ENCODE data around the gene SLC12A3.
"Not testable (repeated sequence)": the region's sequence is repeated elsewhere in the genome, so short reads cannot be mapped to it uniquely, and the experiment has no call there.

Gene SLC12A3

GRCh38 chr16:56923481-56924091, 58.6 kb downstream of the SLC12A3 start:
- no peak for DNase-seq

GRCh38 chr16:56927471-56927870, 62.5 kb downstream of the SLC12A3 start:
- DNase-seq: no peak

DNA sequence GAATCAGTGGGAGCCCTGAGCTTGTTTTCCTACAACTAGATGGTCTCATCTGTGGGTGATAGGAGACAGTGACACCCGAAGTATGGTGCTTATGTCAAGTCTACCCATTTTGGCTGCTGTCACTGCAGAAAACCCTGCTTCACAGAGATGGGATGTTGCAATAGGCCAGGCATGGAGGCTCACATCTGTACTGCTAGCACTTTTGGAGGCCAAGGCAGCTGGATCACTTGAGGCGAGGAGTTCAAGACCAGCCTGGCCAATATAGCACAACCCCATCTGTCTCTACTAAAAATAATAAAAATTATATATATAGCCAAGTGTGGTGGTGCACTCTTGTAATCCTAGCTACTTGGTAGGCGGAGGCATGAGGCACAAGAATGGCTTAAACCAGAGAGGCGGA, 64.6 kb downstream of the SLC12A3 start:
- DNase-seq: no peak

- no peak for DNase-seq
Observed at GRCh38 chr16:56930486-56931270, 65.7 kb downstream of the SLC12A3 start.

DNA sequence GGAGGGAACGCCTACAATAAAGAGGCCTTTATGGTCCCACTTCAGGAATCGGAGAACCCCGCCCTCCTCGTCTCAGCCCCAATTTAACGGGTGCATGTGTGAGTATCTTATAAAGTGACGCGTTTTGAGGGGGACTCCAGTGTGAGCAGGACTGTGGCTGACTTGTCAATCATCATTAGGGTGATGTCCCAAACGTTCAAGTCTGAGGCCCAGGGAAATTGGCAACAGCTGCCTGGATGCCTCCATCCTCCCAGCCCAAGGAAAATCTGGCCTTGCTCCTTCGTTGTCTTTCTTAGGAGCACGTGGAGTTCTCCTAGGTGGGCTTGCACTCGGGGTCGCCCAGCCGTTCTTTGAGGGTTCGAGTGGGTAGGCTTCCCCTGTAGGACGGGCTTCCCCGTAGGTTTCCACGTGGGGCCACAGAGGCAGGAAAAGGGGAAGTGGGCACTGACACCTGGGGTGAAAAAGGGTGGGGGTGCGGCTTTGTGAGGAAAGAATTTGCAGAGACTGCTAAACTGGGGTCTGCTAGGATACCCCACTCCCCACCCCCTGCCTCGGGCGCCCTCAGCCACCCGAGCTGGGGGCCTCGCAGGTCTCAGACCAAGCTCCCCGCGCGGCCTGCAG, 66.4 kb downstream of the SLC12A3 start:
- no peak for DNase-seq

DNA sequence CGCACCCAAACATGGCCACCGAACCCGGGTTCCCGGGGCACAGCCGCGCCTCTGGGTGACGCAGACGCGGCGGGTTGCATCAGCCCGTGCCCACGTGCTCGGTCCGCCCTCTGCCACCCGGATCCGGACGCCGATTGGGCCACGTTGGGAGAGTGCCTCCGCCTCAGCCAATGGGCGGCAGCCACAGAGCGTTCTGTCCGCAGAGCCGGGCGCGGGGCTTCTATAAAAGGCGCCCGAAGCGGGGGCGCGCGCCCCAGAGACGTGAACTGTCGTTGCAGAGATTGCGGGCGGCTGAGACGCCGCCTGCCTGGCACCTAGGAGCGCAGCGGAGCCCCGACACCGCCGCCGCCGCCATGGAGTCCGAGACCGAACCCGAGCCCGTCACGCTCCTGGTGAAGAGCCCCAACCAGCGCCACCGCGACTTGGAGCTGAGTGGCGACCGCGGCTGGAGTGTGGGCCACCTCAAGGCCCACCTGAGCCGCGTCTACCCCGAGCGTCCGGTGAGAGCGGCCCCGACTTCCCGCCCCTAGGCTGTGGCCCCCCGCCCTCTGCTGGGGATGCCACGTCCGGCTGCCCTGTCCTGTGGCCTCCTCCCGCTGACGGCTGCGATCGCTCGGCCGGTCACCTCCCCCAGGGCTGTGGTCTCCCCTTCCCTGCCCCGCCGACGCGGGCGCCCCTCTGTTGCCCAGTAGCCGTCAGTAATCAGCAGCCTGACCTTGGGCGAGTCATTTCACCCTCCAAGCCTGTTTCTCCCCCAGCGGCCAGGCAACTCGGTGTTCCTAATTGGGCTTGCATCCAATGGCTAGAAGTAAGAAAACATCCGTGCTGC, 67.1 kb downstream of the SLC12A3 start, which contains the start of gene HERPUD1:
Gene HERPUD1 (plus strand): TSS at position 251 of the 829 bp plus-strand sequence. CDS start 103 bp downstream, at position 354.
- DNase-seq: peak; percentile 98

DNA sequence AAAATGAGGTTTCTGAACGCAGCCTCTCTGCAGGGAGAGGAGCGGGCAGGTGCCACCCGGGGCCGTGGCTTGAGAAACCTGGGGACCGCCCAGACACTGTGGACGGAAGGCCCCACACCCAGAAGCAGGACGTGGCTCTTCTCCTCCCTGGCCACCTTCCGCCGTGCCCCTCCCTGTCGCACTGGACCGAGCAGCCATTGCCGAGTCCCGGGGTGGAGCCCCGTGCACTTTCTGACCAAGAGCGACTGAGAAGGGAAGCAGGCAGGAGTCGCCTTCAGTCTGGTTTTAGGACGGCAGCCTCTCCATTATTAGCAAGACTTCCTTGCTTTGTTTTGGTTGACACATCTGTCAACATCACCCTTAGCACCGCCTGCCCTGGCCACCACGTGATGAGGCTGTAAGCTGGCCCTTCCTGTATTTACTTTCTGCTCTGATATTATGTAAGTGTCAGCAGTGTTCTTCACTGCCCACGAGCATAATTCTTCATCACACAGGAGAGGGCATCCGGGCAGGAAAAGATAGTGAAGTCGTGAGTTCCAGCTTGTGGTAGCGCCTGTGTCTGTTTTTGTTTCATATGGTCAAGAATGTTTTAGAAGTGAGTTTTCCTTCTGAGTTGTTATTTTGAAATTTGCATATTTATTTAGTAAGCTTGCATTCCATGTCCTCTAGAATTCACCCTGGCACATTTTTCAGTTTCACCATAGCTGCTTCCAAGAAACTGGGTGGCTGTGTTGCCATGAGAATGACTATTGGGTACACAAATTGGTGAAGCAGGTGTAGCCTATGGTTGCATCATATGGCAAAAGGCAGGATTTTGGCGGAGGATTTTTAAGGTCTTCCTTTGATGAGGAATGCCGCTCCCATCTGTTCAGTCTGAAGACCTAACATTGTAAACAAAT, 68.0 kb downstream of the SLC12A3 start:
- DNase-seq: peak; percentile 22

DNA sequence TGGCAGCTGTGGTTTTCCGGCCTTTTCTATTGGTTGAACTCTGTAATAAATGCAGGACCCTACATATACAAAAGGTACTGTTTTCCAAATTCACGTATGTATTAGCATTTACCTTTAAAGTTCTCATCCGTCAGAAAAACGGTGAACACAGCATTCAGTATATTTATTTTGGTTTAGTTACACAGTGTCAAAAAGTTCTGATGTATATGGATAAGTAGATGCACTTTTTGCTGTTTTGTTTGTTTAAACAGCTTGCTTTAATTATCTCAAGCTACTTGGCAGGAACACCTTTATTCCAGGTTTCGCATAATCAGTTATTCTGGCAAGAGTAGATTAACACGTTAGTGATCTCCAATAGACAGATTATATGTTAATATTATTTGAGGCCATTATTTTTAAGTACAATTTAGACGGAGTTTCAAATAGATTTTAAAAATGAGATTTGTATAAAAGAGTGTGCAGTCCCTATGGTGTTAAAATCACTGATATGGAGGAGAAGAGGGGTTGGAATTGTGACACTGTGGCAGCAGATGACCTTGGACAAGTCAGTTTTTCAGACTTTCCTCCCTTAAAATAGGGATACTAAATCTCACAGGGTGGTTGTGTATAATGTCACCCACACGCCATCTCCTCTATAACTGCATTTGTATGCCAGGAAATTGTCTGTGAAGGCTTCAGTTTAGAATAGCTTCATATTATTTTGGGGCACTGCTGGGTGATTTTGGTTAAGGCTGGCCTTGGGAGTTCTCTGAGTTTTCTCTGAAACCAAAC, 69.0 kb downstream of the SLC12A3 start:
- no peak for DNase-seq

- not testable (repeated sequence) for DNase-seq
Observed at GRCh38 chr16:56934599-56935145, 69.7 kb downstream of the SLC12A3 start.

GRCh38 chr16:56935201-56935600, 70.2 kb downstream of the SLC12A3 start:
- no peak for DNase-seq

DNA sequence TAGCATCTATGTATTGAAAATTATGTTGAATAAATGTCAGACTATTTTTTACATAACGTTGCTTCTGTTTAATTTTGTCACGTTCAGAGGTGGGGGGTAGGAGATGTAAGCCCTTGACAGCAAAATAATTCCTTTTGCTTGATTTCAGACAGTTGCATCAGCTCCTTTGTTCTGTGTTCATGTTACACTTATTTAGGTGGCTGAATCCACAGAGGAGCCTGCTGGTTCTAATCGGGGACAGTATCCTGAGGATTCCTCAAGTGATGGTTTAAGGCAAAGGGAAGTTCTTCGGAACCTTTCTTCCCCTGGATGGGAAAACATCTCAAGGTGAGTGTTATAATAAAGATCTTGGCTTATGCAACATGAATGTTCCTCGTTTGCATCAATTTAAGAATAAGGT, 71.5 kb downstream of the SLC12A3 start:
- DNase-seq: no peak

DNA sequence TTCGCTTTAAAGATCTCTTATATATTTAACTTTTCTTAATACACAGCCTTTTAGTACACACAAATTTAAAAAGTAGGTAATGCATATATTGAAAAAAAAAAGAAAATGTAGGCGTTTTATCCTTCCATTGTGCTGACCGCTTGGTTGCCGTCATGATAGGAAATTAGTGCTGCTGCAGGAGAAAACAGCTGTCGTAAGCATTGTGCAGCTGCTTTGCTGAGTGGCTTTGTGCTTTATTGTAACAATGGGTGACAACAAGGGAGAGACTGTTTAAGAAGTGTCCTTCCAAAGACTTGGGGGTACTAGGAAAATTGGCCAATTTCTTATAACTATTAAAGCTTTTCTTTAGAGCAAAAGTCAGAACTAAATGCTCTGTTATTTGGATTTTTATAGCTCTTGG, 71.9 kb downstream of the SLC12A3 start:
- no peak for DNase-seq

DNA sequence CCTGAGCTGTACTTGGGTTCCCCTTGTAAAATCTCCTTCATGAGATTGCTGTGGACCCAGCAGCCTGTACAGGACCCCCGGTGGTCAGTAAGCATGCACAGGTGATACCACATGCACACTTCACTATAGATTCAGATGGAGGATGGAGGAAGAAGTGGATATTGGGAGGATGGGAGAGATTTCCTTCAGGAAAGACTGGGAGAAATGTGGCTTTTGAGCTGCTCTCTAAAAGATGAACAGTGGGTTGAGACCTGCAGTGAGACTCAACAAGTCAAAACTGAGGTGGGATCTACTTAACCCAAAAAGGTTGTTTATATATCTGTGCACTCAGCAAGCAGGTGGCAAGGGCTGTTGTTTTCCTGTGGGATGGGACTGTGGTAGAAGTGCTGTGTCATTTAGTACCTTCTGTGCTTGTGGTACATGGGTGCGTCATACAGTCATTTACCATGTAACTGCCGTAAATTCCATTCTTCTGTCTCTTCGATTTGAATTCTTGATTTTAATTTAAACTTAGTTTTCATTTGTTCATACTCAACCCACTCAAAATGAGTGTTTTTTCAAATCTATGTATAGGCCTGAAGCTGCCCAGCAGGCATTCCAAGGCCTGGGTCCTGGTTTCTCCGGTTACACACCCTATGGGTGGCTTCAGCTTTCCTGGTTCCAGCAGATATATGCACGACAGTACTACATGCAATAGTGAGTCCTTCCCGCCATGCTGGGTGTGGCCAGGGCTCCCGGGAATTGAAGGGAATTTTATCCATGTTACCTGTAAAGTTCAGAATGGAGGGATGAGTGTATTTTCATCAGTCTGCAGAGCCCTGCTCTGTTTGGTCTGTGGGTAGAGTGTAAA, 73.9 kb downstream of the SLC12A3 start:
- no peak for DNase-seq

DNA sequence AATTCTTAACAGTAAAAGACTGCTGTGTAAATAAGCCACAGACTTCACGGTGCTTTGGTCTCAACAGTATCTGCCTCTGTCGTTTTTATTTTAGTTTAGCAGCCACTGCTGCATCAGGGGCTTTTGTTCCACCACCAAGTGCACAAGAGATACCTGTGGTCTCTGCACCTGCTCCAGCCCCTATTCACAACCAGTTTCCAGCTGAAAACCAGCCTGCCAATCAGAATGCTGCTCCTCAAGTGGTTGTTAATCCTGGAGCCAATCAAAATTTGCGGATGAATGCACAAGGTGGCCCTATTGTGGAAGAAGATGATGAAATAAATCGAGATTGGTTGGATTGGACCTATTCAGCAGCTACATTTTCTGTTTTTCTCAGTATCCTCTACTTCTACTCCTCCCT, 74.8 kb downstream of the SLC12A3 start:
- DNase-seq: no peak

DNA sequence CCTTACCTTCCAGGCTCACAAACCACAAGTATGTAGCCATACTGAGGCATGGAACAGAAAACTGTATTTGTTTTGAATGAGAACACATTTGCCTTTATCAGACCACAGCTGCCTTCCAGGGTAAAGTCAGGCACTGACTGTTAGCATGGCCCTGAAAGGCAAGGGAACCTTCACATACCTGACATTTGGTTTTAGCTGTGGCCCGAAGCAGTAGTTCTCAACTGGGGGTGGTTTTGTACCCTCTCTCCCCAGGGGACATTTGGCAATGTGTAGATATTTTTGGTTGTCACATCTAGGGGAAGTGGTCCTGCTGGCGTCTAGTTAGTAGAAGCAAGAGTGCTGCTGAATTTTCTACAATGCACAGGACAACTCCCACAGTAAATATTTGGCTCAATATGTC, 76.1 kb downstream of the SLC12A3 start:
- no peak for DNase-seq

- DNase-seq: no peak
Observed at GRCh38 chr16:56941856-56942331, 76.9 kb downstream of the SLC12A3 start.

- DNase-seq: no peak
Observed at GRCh38 chr16:56943761-56944375, 78.9 kb downstream of the SLC12A3 start.

DNA sequence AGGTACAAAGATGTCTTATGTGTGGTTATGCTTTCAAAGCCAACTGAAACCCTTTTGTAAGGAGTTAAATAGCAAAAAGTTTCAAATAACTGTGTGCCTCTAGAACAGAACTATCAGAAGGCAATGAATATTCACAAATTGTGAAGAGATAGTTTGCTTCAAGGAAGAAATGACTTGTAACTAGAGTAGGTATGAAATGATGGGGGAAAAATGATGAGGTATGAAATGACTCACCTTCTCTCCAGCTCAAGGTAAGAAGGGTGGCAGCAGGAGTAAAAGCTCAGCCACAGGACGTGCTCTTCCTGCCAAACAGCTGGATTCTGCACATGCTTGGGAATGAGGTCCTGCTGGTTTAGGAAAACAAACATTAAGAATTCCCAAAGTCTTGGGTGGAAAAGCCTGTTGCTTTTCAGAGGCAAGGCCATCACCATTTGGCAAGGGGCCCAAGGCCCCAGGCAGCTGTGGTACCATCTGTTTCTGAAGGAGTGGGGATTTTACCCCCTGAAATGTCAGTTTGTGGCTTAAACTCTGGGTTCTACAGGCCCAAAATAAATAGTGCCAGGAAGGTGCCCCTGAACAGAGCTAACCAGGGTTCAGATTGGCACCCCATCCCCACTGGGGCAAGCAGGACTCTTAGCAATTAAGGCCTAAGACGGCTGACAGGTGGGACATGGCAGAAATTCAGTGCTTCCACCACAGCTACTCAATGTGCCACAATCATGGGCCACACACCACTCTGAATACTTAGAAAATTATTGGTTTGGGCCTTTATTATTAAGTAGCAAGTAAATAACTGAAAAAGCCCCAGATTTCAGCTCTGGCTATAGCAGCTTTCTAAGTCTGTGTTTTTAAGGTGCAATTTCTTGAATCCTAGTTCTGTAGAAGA, 80.2 kb downstream of the SLC12A3 start:
- DNase-seq: no peak

Data from effector CD8-positive, alpha-beta T cell (primary cell).